GDM1 (cell line): ENCODE measurements around the gene CLEC4C.
"Not testable (repeated sequence)": the region's sequence is repeated elsewhere in the genome, so short reads cannot be mapped to it uniquely, and the experiment has no call there.

Experiments used
- DNase-seq: peaks from one replicate; lab custom pipeline; 2025; lab: John Stamatoyannopoulos, UW

Gene CLEC4C

GRCh38 chr12:7747246-7747645 lies at the start of gene CLEC4C:
TSS of gene CLEC4C (minus strand) at chr12:7747375. CDS start at chr12:7747348, 27 bp downstream.
- no peak for DNase-seq

GRCh38 chr12:7793211-7793610 lies 46.0 kb upstream of the CLEC4C start:
- DNase-seq = no peak

GRCh38 chr12:7788884-7789528 lies 41.8 kb upstream of the CLEC4C start, which contains the start of gene NANOG:
TSS of gene NANOG (plus strand) at chr12:7789402. CDS start at chr12:7789615, 213 bp downstream.
- DNase-seq = not testable (repeated sequence)

DNA sequence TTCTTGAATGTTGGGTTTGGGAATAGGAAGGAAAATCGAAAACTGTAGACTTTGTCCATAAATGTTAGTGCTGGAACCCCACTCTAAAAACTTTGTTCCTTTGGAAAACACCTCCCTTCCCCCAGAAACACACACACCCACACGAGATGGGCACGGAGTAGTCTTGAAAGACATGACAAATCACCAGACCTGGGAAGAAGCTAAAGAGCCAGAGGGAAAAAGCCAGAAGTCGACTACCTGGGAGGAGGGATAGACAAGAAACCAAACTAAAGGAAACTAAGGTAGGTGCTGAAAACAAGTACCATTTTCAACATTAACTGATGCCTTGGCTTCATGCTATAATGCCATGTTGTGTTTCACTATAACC lies 41.1 kb upstream of the CLEC4C start:
- DNase-seq = no peak

GRCh38 chr12:7787574-7788293 lies 40.6 kb upstream of the CLEC4C start:
- DNase-seq = no peak

- DNase-seq = no peak
These were observed 37.5 kb upstream of the CLEC4C start for GRCh38 chr12:7784701-7785100.

GRCh38 chr12:7783433-7783832 lies 36.3 kb upstream of the CLEC4C start:
- not testable (repeated sequence) for DNase-seq

DNA sequence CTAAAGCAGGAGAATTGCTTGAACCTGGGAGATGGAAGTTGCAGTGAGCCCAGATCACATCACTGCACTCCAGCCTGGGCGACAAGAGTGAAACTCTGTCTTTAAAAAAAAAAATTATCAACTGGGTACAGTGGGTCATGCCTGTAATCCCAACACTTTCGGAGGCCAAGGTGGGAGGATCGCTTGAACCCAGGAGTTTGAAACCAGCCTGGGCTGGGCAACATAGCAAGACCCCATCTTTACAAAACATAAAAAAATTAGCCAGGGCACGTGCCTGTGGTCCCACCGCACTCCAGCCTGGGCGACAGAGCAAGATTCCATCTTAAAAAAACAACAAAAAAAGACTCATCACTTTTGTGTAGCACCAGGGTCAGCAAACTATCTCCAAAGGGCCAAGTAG lies 34.9 kb upstream of the CLEC4C start:
- DNase-seq = no peak

DNA sequence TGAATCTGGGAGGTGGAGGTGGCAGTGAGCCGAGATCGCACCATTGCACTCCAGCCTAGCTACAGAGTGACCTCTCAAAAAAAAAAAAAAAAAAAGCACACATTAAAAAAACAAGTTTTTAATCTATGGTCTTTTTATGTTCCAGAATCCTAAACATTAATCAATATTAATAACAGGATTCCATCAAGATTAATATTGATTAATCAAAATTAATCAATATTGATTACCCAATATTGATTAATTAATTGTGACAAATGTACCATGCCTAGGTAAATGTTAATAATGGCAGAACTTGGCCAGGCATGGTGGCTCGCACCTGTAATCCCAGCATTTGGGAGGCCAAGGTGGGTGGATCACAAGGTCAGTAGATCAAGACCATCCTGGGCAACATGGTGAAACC lies 34.1 kb upstream of the CLEC4C start:
- no peak for DNase-seq

GRCh38 chr12:7769999-7770398 lies 22.8 kb upstream of the CLEC4C start:
- no peak for DNase-seq

GRCh38 chr12:7758766-7759140 lies 11.6 kb upstream of the CLEC4C start:
- DNase-seq = no peak

DNA sequence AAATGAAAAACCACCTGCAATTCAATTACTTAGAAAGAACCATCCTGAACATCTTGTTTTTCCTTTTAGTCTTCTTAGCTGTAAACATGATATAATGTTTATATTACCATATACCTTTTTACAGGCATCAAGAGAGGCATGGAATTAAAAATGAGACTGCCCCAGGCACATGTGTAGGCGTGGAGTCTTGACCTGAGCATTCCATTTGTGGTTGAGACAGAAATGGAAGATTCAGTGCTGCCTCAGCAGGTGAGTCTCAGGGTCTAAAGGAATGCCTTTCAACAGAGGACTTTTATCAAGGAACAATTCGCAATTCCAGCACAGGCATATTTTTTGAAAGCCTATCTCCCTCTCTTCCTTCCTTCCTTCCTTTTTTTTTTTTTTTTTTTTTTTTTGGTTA lies 9.8 kb upstream of the CLEC4C start:
- no peak for DNase-seq

DNA sequence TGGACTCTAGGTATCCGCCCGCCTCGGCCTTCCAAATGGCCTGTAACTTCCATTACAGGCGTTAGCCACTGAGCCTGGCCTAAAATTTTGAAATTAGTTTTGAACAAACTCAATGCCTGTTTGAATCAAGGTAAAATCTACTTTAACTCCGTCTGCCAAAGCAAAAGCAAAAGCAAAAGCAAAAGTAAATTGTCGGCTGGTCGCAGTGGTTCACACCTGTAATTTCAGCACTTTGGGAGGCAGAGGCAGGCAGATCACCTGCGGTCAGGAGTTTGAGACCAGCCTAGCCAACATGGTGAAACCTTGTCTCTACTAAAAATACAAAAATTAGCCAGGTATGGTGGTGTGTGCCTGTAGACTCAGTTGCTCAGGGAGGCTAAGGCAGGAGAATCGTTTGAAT lies 8.5 kb upstream of the CLEC4C start:
- not testable (repeated sequence) for DNase-seq

- not testable (repeated sequence) for DNase-seq
These were observed 5.1 kb upstream of the CLEC4C start for GRCh38 chr12:7751941-7752922.

GRCh38 chr12:7751394-7751793 lies 4.2 kb upstream of the CLEC4C start:
- no peak for DNase-seq

DNA sequence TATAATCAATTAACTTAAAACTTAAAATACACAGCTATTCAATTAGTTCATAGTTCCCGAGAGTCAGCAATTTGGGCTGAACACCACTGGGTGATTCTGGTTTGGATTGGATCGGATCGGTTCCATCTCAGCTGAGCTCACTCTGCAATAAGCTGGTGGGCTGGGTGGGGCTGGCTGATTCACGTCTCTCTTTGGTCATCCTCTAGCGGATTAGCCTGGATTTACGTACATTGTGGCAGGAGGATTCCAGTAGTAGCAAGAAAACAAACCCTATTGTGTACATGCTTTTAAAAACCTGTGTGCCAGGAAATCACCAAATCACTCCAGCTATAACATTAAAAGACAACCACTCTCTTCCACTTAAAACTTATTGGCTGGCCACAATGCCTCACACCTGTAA lies 3.2 kb upstream of the CLEC4C start:
- DNase-seq = no peak

- no peak for DNase-seq
These were observed 2.3 kb upstream of the CLEC4C start for GRCh38 chr12:7749442-7749841.

- DNase-seq = no peak
These were observed 1.7 kb upstream of the CLEC4C start for GRCh38 chr12:7748852-7749251.

DNA sequence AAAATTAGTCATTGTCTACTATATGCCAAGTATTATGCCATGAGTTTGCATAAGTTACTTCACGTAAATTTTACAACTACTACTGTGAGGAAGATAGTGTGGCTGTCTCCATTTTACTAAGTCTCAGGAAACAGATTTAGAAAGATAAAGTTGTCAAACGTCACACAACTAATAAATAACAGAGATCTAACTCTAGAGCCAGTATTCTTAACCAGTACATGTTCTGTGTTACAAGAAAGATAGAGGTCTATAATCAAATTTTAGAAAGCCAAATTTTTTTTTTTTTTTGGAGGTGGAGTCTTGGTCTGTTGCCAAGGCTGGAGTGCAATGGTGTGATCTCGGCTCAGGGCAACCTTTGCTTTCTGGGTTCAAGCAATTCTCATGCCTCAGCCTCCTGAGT lies 14.2 kb downstream of the CLEC4C start:
- DNase-seq = no peak

DNA sequence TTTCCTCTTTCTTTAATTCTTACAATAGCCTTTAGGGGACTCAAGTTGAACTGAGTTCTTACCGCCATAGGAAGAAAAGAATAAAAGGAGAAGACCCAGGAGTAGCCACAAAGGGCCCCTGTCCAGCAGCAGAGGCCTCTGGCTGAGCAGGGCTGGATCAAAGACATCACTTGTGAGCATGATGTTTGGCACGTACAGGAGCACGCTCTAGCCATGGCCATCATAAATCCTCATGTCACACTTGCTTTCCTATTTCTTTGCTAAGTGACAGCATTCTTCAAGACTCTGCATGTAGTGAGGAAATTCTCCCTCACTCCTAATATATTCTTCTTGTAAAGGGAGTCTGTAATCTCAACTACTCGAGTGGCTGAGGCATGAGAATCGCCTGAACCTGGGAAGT lies 15.7 kb downstream of the CLEC4C start:
- DNase-seq = no peak

DNA sequence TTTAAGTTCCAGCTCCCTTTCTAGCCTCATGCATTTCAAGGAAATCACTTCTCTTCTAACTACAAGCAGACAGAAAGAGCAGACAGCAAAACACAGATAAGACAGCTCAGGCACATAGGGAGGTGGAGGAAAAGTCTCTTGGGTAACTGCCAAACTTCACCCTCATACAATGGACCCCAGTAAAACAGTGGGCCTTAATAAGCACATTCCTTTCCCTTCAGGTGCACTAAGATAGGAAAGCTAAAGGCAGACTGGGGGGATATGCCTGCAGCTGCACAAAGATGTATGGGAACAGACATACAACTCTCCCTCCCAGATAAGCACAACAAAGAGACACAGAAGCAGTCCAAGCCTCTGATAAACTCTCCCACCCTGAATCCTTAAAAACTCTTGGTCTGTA lies 16.2 kb downstream of the CLEC4C start:
- DNase-seq = not testable (repeated sequence)

- no peak for DNase-seq
These were observed 17.4 kb downstream of the CLEC4C start for GRCh38 chr12:7729746-7730145.

GRCh38 chr12:7723926-7724325 lies 23.2 kb downstream of the CLEC4C start:
- no peak for DNase-seq
